ENCODE data around the gene COL13A1. TPM values are rescaled to one million over a fixed set of nuclear protein-coding genes. Genes with fewer than 3 reads are reported as not detected.

The COL13A1 gene
- total RNA-seq, 4 donors from 2014 or later = 0.19 to 6.9 (median 2.4) TPM

- in situ Hi-C loops (cut with MboI; ENCODE audit: low sequenced_read_pairs in 4 of 4) (loop anchor here in 1 of 4 donors (25.0 kb wide), 1 partner anchor 282 kb away; the partner anchor contains the start of gene FAM241B), intact Hi-C loops (cut with DNase I; ENCODE audit: low total_unique reads) (loop anchor here (5.0 to 10.0 kb wide), 2 partner anchors 52 to 284 kb away; partner anchors contain the start of gene FAM241B)
- H3K27ac ChIP-seq = no peak overlapping the region
- no peaks in the 10 kb centered on the region for H3K4me1 ChIP-seq
- no peak overlapping the region for H3K4me3 ChIP-seq
- TF ChIP-seq CTCF (IDR thresholded peaks at IDR 0.05 in 4 of 5, conservative IDR thresholded peaks at IDR 0.05 in 1 of 5) (no peak), POLR2A (IDR thresholded peaks at IDR 0.05) (no peak)
- no peaks in the 10 kb centered on the region for H3K9me3 ChIP-seq
- no peaks in the 10 kb centered on the region for H3K27me3 ChIP-seq
- ATAC-seq (no peak), DNase-seq (no peak)
- H3K36me3 ChIP-seq = no peaks in the 10 kb centered on the region
Observed at GRCh38 chr10:69919250-69919649, 117.5 kb downstream of the COL13A1 start.

GRCh38 chr10:69925111-69925510 is 123.4 kb downstream of the COL13A1 start:
- intact Hi-C loops (cut with DNase I; ENCODE audit: low total_unique reads) = no loop called here
- no peak overlapping the region for H3K4me3 ChIP-seq
- no peaks in the 10 kb centered on the region for H3K27me3 ChIP-seq
- H3K4me1 ChIP-seq = no peaks in the 10 kb centered on the region
- TF ChIP-seq CTCF (IDR thresholded peaks at IDR 0.05 in 4 of 5, conservative IDR thresholded peaks at IDR 0.05 in 1 of 5) (no peak), POLR2A (IDR thresholded peaks at IDR 0.05) (no peak)
- DNase-seq (no peak), ATAC-seq (no peak)
- in situ Hi-C loops (cut with MboI; ENCODE audit: low sequenced_read_pairs in 4 of 4) = no loop called here
- no peak overlapping the region for H3K27ac ChIP-seq
- H3K36me3 ChIP-seq = no peaks in the 10 kb centered on the region
- H3K9me3 ChIP-seq = no peaks in the 10 kb centered on the region

- DNase-seq (no peak), ATAC-seq (no peak)
- Histone ChIP-seq H3K9me3 (no peaks in the 10 kb centered on the region), H3K36me3 (no peaks in the 10 kb centered on the region), H3K4me3 (no peak overlapping the region), H3K27ac (no peak overlapping the region), H3K4me1 (no peaks in the 10 kb centered on the region), H3K27me3 (no peaks in the 10 kb centered on the region)
- in situ Hi-C loops (cut with MboI; ENCODE audit: low sequenced_read_pairs in 4 of 4) (no loop called here), intact Hi-C loops (cut with DNase I; ENCODE audit: low total_unique reads) (no loop called here)
- TF ChIP-seq POLR2A (IDR thresholded peaks at IDR 0.05) = no peak
- no peak for TF ChIP-seq CTCF (IDR thresholded peaks at IDR 0.05 in 4 of 5, conservative IDR thresholded peaks at IDR 0.05 in 1 of 5)
Observed at GRCh38 chr10:69928339-69928738, 126.6 kb downstream of the COL13A1 start.

GRCh38 chr10:69929575-69929974 is 127.9 kb downstream of the COL13A1 start:
- H3K4me1 ChIP-seq = no peaks in the 10 kb centered on the region
- no peaks in the 10 kb centered on the region for H3K36me3 ChIP-seq
- no peak overlapping the region for H3K27ac ChIP-seq
- no peaks in the 10 kb centered on the region for H3K27me3 ChIP-seq
- TF ChIP-seq CTCF (IDR thresholded peaks at IDR 0.05 in 4 of 5, conservative IDR thresholded peaks at IDR 0.05 in 1 of 5) = no peak
- in situ Hi-C loops (cut with MboI; ENCODE audit: low sequenced_read_pairs in 4 of 4) = no loop called here
- no peaks in the 10 kb centered on the region for H3K9me3 ChIP-seq
- no peak for ATAC-seq
- intact Hi-C loops (cut with DNase I; ENCODE audit: low total_unique reads) = no loop called here
- H3K4me3 ChIP-seq = no peak overlapping the region
- no peak for DNase-seq

GRCh38 chr10:69934768-69935167 is 133.1 kb downstream of the COL13A1 start:
- ATAC-seq (no peak), DNase-seq (no peak)
- TF ChIP-seq POLR2A (IDR thresholded peaks at IDR 0.05) = no peak
- no peak for TF ChIP-seq CTCF (IDR thresholded peaks at IDR 0.05 in 4 of 5, conservative IDR thresholded peaks at IDR 0.05 in 1 of 5)
- Histone ChIP-seq H3K36me3 (no peaks in the 10 kb centered on the region), H3K9me3 (no peaks in the 10 kb centered on the region), H3K4me3 (no peak overlapping the region), H3K27ac (no peak overlapping the region), H3K4me1 (peaks cover 0 to 3% of the 10 kb centered on the region in 2 donors), H3K27me3 (no peaks in the 10 kb centered on the region)
- intact Hi-C loops (cut with DNase I; ENCODE audit: low total_unique reads) (no loop called here), in situ Hi-C loops (cut with MboI; ENCODE audit: low sequenced_read_pairs in 4 of 4) (no loop called here)
